HepG2 (cell line): ENCODE measurements around the gene SRCAP. TPM values are rescaled to one million over a fixed set of nuclear protein-coding genes. Genes with fewer than 3 reads are reported as not detected.

Source experiments
- ARID2 ChIP-seq: sonication (generic); formaldehyde crosslinking; IDR thresholded peaks from 2 replicates; pipeline ENCODE4 v1.8.1; 2022; ENCODE audit warnings: mild to moderate bottlenecking, missing genetic modification reagents, borderline replicate concordance
- CBFB ChIP-seq: sonication (generic); formaldehyde crosslinking; IDR thresholded peaks from 2 replicates; pipeline ENCODE4 v1.4.0; 2020; ENCODE audit warnings: missing genetic modification reagents
- ESRRA ChIP-seq: sonication (generic); formaldehyde crosslinking; IDR thresholded peaks from 2 replicates; pipeline ENCODE4 v1.5.1; 2020; ENCODE audit warnings: mild to moderate bottlenecking, low read depth, missing genetic modification reagents
- GMEB2 ChIP-seq: IDR thresholded peaks from 2 replicates; pipeline ENCODE4 v1.6.1; 2016; ENCODE audit warnings: missing biosample characterization, missing genetic modification reagents, low read depth
- HIVEP1 ChIP-seq: sonication (generic); formaldehyde crosslinking; IDR thresholded peaks from 2 replicates; pipeline ENCODE4 v1.4.0; 2020; ENCODE audit warnings: mild to moderate bottlenecking, missing genetic modification reagents
- KLF11 ChIP-seq: IDR thresholded peaks from 2 replicates; pipeline ENCODE4 v1.6.1; 2016; ENCODE audit warnings: missing compliant biosample characterization
- MED13 ChIP-seq: sonication (generic); formaldehyde crosslinking; IDR thresholded peaks from 2 replicates; pipeline ENCODE4 v1.5.0; 2020; ENCODE audit warnings: missing genetic modification reagents
- RCOR2 ChIP-seq: IDR thresholded peaks from 2 replicates; pipeline ENCODE4 v1.6.1; 2016; ENCODE audit warnings: missing biosample characterization, missing genetic modification reagents
- RERE ChIP-seq: IDR thresholded peaks from 2 replicates; pipeline ENCODE4 v1.6.1; 2016; ENCODE audit warnings: low read depth, missing genetic modification reagents, missing compliant biosample characterization
- RFX5 ChIP-seq: IDR thresholded peaks from 2 replicates; pipeline ENCODE4 v1.6.1; 2011; ENCODE audit warnings: low read depth, low read length, improper control_type of control experiment
- RFXANK ChIP-seq: IDR thresholded peaks from 2 replicates; pipeline ENCODE4 v1.6.1; 2016
- TIGD3 ChIP-seq: sonication (generic); formaldehyde crosslinking; IDR thresholded peaks from 2 replicates; pipeline ENCODE4 v1.5.1; 2020; ENCODE audit warnings: mild to moderate bottlenecking, missing genetic modification reagents, borderline replicate concordance
- ZBTB39 ChIP-seq: sonication (generic); formaldehyde crosslinking; IDR thresholded peaks from 2 replicates; pipeline ENCODE4 v1.5.0; 2020; ENCODE audit warnings: missing genetic modification reagents
- ZFP37 ChIP-seq: sonication (generic); formaldehyde crosslinking; IDR thresholded peaks from 2 replicates; pipeline ENCODE4 v1.4.0; 2020; ENCODE audit warnings: missing genetic modification reagents, borderline replicate concordance
- ZNF33B ChIP-seq: sonication (generic); formaldehyde crosslinking; IDR thresholded peaks from 2 replicates; pipeline ENCODE4 v1.5.1; 2020; ENCODE audit warnings: mild to moderate bottlenecking, missing genetic modification reagents
- ZNF343 ChIP-seq: sonication (generic); formaldehyde crosslinking; IDR thresholded peaks from 2 replicates; pipeline ENCODE4 v1.4.0; 2020; ENCODE audit warnings: mild to moderate bottlenecking, missing genetic modification reagents
- polyA plus RNA-seq, 8 experiments: library from polyadenylated mRNA; depleted of rRNA in 3 of 8; stranded (reverse) in 7 of 8; unstranded in 1 of 8; fragments of >200 nt; fragmentation: Illumina TruSeq in 4 of 8; extraction: Trizol in 4 of 8; gene quantifications; 2 replicates each; pipeline versions ENCODE4 v1.2.1 to v1.2.3, GENCODE V29; 2011 to 2016; ENCODE audit warnings: low read depth in 4 of 8, missing spikeins in 1 of 8, mixed read lengths in 1 of 8; ENCODE audit not compliant: insufficient read depth in 1 of 8
- total RNA-seq, 5 experiments: library from RNA; depleted of rRNA; stranded (reverse); fragments of >200 nt; fragmentation: Illumina TruSeq; extraction: Trizol; gene quantifications; 2 replicates each; pipeline ENCODE4 v1.2.3, GENCODE V29; 2016; ENCODE audit warnings: low read depth in 1 of 5

Gene SRCAP
- total and polyA plus RNA-seq, 2 of the 13 experiments (the other 11 are each of a cell fraction or from before 2014, with no cell fraction given) = 4.9 to 9.0 TPM

- TF ChIP-seq RERE (CRISPR knock-in tag) (no peak), ESRRA (peak; percentile 63; the same call in 1 of the 2 replicates), MED13 (peak; percentile 64; the same call in 1 of the 2 replicates), RCOR2 (no peak), CBFB (CRISPR knock-in tag) (no peak), HIVEP1 (CRISPR knock-in tag) (0 out of 2 replicates have a peak, but pooled peaks have one; percentile 18), ZFP37 (CRISPR knock-in tag) (no peak), RFX5 (no peak), ARID2 (peak; percentile 86; the same call in 1 of the 2 replicates), RFXANK (CRISPR knock-in tag) (peak; percentile 39; the same call in 1 of the 2 replicates), ZNF343 (CRISPR knock-in tag) (0 out of 2 replicates have a peak, but pooled peaks have one; percentile 75), KLF11 (CRISPR knock-in tag) (peak; percentile 76), ZNF33B (CRISPR knock-in tag) (no peak), TIGD3 (CRISPR knock-in tag) (no peak), ZBTB39 (CRISPR knock-in tag) (no peak), GMEB2 (CRISPR knock-in tag) (no peak)
Measured at GRCh38 chr16:30650369-30651123, 48.4 kb upstream of the SRCAP start, which contains the start of gene PRR14 (continued).
